HL-60 (cell line): ENCODE results near the gene USP40.

Experiments used
- DNase-seq, 2 experiments: peaks; one replicate each; pipeline ENCODE4 v3.0.0-alpha.2; 2010 to 2020; ENCODE audit warnings: low read depth in 1 of 2, low spot score in 1 of 2
- H3K27ac ChIP-seq: fragments of 250-450 bp; sonication (Bioruptor Pico); replicated peaks from 2 replicates; pipeline ENCODE4 v1.5.1; 2020; ENCODE audit warnings: mild to moderate bottlenecking, moderate library complexity
- H3K27me3 ChIP-seq: fragments of 250-450 bp; sonication (Bioruptor Pico); 2 replicates; pipeline ENCODE4 v1.5.1; 2021; ENCODE audit warnings: mild to moderate bottlenecking, moderate library complexity; ENCODE audit not compliant: insufficient read depth, poor library complexity, severe bottlenecking
- H3K4me3 ChIP-seq: replicated peaks from 2 replicates; pipeline ENCODE4 v1.5.1; 2011; ENCODE audit warnings: mild to moderate bottlenecking, control low read depth, low read length; ENCODE audit not compliant: insufficient read depth
- GABPA ChIP-seq: IDR thresholded peaks from 2 replicates; pipeline ENCODE4 v1.6.1; 2012; ENCODE audit warnings: low read depth
- POLR2AphosphoS5 ChIP-seq: IDR thresholded peaks from 2 replicates; pipeline ENCODE4 v1.6.1; 2012; ENCODE audit warnings: low read depth
- SPI1 ChIP-seq: IDR thresholded peaks from 2 replicates; pipeline ENCODE4 v1.6.1; 2012; ENCODE audit warnings: low read depth, mild to moderate bottlenecking, borderline replicate concordance
- TF ChIP-seq, protein P1 (sequence below): IDR thresholded peaks from one replicate; pipeline ENCODE4 v1.5.1; 2011; ENCODE audit warnings: low read length, control low read depth, inconsistent platforms; ENCODE audit not compliant: insufficient read depth
- TF ChIP-seq, protein P2 (sequence below): IDR thresholded peaks from 2 replicates; pipeline ENCODE4 v1.6.1; 2012; ENCODE audit warnings: low read depth; ENCODE audit not compliant: insufficient replicate concordance

The USP40 gene

DNA sequence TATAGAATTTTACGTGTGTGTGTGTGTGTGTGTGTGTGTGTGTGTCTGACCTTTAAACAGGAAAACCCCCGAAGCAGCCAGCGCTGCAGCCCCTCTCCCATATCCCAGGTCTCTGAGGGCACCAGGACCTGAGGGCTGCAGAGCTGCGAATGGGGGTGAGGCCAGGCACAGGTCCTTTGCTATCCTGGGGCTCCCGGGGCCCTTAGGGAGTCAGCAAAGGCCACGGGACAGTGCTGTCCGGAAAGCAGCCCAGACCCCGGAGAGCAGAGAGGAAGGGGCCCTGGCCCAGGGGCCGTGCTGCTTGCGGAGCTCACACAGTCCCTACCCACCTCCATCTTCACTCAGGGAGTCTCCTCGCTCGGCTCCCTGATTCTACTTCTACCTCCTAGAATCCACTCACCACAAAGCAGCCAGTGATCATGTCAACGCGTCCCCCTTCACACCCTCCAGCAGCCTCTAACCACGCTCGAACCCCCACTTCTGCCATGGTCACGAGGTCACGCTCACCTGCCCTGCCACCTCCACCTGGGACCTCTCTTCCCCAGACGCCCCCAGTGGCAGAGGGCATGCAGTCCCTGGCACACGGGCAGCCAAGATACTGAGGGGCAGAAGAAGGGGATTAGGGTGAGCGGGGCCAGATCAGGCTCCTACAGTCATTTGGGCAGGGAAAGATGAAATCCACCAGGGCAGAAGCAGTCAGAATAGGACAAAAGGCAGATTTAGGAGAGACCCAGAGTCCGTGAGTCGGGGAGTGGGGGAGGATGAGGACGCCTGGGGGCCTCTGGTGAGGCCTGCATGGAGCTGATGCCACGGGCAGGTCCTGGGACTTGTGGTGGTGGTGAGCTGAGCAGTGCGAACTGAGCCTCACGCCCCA is 86.7 kb downstream of the USP40 start:
- Histone ChIP-seq H3K4me3 (no peak overlapping the region), H3K27ac (no peak overlapping the region), H3K27me3 (no peaks in the 10 kb centered on the region)
- TF ChIP-seq, protein P1, sequence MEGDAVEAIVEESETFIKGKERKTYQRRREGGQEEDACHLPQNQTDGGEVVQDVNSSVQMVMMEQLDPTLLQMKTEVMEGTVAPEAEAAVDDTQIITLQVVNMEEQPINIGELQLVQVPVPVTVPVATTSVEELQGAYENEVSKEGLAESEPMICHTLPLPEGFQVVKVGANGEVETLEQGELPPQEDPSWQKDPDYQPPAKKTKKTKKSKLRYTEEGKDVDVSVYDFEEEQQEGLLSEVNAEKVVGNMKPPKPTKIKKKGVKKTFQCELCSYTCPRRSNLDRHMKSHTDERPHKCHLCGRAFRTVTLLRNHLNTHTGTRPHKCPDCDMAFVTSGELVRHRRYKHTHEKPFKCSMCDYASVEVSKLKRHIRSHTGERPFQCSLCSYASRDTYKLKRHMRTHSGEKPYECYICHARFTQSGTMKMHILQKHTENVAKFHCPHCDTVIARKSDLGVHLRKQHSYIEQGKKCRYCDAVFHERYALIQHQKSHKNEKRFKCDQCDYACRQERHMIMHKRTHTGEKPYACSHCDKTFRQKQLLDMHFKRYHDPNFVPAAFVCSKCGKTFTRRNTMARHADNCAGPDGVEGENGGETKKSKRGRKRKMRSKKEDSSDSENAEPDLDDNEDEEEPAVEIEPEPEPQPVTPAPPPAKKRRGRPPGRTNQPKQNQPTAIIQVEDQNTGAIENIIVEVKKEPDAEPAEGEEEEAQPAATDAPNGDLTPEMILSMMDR = no peak
- TF ChIP-seq, protein P2, sequence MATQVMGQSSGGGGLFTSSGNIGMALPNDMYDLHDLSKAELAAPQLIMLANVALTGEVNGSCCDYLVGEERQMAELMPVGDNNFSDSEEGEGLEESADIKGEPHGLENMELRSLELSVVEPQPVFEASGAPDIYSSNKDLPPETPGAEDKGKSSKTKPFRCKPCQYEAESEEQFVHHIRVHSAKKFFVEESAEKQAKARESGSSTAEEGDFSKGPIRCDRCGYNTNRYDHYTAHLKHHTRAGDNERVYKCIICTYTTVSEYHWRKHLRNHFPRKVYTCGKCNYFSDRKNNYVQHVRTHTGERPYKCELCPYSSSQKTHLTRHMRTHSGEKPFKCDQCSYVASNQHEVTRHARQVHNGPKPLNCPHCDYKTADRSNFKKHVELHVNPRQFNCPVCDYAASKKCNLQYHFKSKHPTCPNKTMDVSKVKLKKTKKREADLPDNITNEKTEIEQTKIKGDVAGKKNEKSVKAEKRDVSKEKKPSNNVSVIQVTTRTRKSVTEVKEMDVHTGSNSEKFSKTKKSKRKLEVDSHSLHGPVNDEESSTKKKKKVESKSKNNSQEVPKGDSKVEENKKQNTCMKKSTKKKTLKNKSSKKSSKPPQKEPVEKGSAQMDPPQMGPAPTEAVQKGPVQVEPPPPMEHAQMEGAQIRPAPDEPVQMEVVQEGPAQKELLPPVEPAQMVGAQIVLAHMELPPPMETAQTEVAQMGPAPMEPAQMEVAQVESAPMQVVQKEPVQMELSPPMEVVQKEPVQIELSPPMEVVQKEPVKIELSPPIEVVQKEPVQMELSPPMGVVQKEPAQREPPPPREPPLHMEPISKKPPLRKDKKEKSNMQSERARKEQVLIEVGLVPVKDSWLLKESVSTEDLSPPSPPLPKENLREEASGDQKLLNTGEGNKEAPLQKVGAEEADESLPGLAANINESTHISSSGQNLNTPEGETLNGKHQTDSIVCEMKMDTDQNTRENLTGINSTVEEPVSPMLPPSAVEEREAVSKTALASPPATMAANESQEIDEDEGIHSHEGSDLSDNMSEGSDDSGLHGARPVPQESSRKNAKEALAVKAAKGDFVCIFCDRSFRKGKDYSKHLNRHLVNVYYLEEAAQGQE = no peak
- TF ChIP-seq SPI1 (no peak), GABPA (no peak), POLR2AphosphoS5 (no peak)
- no peak for DNase-seq

DNA sequence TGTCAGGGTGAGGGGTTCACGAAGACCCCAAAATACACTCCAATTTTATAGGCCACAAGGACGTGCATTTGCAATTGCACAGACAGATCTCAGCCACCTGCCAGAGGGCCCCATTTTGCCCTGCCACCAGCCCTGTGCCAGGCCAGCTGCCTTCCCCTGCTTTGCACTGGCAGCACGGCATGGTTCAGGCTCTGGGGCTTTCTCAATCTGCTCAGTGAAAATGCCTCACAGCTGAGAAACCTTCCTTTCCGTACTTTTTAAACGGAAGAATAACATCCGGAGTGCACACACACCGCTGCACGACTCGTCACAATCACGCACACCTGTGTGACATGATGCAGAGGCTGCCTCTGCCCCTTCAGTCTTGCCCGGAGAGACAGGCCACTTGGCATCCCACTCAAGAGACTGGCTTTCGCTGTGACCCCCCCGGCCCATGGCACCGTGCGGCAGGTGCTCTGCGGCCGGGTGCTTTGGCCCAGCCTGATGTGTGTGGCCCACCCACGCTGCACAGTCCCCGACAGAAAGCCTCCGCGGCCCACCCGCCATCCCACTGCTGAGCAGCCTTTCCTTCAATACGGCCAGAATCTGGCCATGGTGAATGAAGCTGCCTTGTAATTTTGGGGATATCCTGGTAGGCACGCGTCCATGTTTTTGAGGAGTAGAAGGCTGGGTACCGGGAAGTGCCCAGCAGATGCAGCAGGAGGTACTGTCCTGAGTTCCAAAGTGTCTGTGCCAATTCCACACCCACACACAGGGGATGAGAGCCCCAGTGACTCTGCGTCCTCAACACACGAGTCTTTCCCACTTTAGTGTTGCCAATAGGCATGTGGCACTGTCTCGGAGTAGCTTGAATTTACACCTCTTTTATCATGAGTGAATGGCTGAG is 88.8 kb downstream of the USP40 start:
- H3K27ac ChIP-seq = no peak overlapping the region
- H3K4me3 ChIP-seq = no peak overlapping the region
- H3K27me3 ChIP-seq = no peaks in the 10 kb centered on the region
- no peak for DNase-seq
- TF ChIP-seq, protein P1 = no peak
- TF ChIP-seq POLR2AphosphoS5 (no peak), SPI1 (no peak)

DNA sequence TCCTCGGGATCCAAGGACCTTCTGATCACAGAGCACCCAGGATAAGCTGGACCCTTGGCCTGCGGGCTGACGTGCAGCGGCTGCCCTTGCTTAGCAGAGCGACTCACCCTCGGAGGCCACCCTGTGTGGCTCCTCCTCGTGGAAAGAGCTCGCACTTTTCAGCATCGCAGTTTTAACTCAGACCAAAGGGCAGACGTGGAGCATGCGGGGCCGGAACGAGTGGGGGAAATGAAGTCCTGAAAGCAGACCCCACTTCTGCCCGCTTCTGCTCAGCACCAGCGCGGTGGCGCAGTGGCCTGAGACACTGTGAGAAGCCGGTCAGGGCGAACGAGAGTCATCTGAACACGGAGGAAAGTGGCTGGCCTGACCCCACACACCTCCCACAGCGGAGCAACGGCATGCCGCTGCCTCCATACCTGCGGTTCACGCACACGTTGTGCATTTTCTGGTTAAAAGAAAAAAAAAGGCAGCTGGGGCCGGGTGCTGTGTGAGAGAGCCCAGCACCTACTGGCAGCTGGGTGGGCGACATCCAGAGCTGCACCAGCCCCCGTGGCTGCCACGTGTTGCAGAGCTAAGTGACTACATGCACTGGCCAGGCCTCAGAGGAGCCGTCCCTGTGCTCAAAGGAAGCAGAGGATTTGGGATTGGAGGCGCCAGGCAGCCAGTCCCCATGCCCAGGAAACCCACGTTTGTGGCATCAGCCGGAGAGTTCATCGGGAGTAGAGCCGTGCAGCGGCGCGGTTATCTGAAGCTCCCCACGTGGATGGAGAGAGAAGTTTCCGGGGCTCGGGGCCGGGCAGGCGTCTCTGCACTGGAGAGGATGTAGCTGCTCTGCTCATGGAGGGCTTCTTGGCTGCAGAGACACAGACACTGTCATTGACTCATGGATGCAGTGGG is 89.7 kb downstream of the USP40 start:
- Histone ChIP-seq H3K4me3 (no peak overlapping the region), H3K27ac (no peak overlapping the region), H3K27me3 (no peaks in the 10 kb centered on the region)
- TF ChIP-seq POLR2AphosphoS5 = no peak
- TF ChIP-seq, protein P1 = no peak
- no peak for TF ChIP-seq SPI1
- no peak for TF ChIP-seq GABPA
- TF ChIP-seq, protein P2 = no peak
- DNase-seq = no peak
